ENCODE measurements around the gene SLC35F2.

- TF ChIP-seq REST (IDR thresholded peaks at IDR 0.05; ENCODE audit: insufficient read depth in 1 of 2, low read depth in 2 of 2, low read length in 2 of 2): no peak
- no peak for TF ChIP-seq POLR2AphosphoS5 (IDR thresholded peaks at IDR 0.05; ENCODE audit: low read depth, low read length)
- TF ChIP-seq SIN3A (IDR thresholded peaks at IDR 0.05; ENCODE audit: borderline replicate concordance, insufficient read depth, low read length): no peak
- TF ChIP-seq TAF1 (IDR thresholded peaks at IDR 0.05; ENCODE audit: borderline replicate concordance, insufficient read depth, low read length): no peak
- TF ChIP-seq FOXP2 (optimal IDR thresholded peaks at IDR 0.05; ENCODE audit: borderline replicate concordance, extremely low read depth, extremely low read length, insufficient read depth): no peak
These were observed 40.1 kb downstream of the SLC35F2 start for GRCh38 chr11:107818491-107818890.
